Measurements from ENCODE around the gene AGAP3.
A peak's percentile ranks its signal among the peaks of the same experiment; 100 is the strongest.
"Not testable (repeated sequence)": the region's sequence is repeated elsewhere in the genome, so short reads cannot be mapped to it uniquely, and the experiment has no call there.

Gene AGAP3

DNA sequence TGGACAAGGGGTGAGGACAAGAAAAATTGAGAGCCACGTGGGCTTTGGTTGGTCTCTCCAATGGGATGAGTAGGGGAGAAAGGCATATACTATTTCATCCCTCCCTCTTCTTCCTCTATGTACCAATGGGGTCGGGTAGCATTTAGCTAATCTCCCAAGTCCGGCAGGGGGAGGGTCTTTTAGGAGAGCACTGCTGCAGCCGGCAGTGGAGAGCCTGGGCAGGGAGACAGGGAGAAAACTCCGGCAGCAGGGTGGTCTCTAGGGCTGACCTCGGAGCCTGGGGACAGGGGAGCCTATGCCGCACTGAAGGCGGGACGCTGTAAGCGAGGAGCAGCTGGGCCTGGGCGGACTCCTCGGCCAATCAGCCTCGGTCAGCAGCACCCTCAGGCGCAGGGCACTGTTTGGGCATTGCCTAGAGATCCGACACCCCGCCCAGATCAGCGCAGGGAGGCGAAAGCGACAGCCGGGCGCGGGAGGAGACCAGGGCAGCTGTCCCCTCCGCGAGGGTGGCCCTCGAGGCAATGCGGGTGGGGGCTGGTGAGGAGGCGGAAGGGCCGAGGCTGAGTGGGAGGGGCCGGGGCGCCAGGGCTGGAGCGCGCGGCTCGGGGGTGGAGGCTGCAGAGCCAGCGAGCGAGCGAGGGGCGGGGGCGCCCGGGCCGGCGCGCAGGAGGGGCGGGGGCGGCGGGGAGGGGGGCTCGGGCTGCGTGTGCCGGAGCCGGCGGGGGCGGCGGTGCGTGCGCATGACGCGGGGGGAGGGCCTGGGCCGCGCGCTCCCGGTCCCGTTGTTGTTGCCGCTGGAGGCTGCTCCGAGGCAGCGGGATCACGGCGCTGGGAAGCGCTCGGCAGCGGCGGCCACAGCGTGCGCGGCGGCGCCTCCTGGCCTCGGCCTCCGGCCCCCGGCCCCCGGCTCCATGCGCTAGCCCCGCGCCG, at the start of gene AGAP3:
Gene AGAP3, plus strand, starts transcription at position 785 of the 930 bp plus-strand sequence. CDS start 267 bp downstream, outside the sequence.
- DNase-seq (ENCODE audit: low spot score) = peak; percentile 36

- peak; percentile 56 for DNase-seq (ENCODE audit: low spot score)
Observed at GRCh38 chr7:151038951-151039849, 47.1 kb upstream of the AGAP3 start.

- no peak for DNase-seq (ENCODE audit: low spot score)
Observed at GRCh38 chr7:151039850-151040548, 46.3 kb upstream of the AGAP3 start.

DNA sequence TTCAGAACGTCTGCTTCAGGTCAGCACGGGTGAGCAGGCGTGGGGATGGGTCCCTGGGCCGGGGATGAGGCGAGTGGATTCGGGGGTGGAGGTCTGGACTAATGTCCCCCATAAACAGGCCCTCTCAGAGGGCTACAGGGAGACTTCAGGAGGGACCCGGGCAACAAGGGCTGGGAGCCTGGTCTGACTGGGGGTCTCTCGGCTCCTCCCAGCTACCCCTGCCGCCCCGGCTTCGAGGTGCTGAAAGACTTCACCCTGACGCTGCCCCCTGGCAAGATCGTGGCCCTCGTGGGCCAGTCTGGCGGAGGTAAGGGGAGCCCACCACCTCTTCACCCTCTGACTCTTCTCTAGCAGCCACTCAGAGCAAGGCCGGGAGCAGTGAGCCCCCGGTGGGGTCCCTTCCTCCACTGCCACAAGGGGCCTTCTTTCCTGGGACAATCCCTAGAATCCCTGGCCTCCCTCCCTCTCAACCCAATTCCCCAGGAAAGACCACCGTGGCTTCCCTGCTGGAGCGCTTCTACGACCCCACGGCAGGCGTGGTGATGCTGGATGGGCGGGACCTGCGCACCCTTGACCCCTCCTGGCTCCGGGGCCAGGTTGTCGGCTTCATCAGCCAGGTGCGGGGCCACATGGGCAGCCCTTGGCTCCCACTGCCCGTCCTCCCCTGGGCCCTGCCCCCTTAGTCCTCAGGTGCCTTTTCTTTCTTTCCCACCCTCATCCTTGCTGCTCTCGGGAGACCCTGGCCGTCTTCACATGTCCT, 45.5 kb upstream of the AGAP3 start:
- DNase-seq (ENCODE audit: low spot score) = no peak

DNA sequence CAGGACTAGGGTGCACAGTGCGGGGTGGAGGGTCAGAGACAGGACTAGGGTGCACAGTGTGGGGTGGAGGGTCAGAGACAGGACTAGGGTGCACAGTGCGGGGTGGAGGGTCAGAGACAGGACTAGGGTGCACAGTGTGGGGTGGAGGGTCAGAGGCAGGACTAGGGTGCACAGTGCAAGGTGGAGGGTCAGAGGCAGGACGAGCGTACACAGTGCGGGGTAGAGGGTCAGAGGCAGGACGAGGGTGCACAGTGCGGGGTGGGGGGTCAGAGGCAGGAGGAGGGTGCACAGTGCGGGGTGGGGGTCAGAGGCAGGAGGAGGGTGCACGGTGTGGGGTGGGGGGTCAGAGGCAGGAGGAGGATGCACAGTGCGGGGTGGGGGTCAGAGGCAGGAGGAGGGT, 42.8 kb upstream of the AGAP3 start:
- not testable (repeated sequence) for DNase-seq (ENCODE audit: low spot score)

GRCh38 chr7:151043959-151044358, 42.3 kb upstream of the AGAP3 start:
- no peak for DNase-seq (ENCODE audit: low spot score)

DNA sequence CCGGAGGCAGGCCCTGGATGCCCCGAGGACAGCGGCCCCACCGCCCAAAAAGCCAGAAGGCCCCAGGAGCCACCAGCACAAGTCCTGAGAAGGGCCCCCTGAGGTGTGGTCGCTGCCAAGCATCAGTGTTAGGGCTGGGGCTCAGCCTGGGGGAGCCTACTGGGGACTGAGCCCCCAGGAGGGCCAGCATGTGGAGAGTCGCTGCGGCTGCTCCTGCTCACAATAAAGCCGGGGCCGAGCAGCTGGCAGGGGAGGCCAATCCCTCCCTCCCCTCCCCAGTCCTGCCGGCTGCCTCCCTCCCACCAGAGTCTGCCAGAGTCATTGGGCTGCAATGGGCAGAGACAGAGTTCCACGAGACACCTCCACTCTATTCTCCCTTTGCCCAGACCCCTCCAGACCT, 41.0 kb upstream of the AGAP3 start:
- no peak for DNase-seq (ENCODE audit: low spot score)

DNA sequence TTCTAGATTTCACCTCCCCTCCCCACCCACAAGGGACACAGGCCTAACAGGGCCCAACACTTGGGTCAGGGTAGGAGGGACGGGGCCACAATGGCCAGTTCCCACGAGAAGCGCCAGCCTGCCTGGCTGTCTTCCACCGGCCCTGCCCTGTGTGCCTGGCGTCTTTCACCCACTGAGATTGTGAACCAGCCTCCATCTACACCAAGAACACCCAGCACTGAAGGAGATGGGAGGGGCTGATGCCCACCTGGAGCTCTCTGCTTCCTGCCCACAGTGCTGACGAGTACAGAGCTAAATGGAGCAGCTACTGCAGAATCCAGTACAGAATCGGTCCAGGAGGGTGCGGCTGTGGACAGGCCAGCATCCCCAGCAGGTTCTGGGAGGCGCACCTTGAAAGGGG, 40.3 kb upstream of the AGAP3 start:
- no peak for DNase-seq (ENCODE audit: low spot score)

DNA sequence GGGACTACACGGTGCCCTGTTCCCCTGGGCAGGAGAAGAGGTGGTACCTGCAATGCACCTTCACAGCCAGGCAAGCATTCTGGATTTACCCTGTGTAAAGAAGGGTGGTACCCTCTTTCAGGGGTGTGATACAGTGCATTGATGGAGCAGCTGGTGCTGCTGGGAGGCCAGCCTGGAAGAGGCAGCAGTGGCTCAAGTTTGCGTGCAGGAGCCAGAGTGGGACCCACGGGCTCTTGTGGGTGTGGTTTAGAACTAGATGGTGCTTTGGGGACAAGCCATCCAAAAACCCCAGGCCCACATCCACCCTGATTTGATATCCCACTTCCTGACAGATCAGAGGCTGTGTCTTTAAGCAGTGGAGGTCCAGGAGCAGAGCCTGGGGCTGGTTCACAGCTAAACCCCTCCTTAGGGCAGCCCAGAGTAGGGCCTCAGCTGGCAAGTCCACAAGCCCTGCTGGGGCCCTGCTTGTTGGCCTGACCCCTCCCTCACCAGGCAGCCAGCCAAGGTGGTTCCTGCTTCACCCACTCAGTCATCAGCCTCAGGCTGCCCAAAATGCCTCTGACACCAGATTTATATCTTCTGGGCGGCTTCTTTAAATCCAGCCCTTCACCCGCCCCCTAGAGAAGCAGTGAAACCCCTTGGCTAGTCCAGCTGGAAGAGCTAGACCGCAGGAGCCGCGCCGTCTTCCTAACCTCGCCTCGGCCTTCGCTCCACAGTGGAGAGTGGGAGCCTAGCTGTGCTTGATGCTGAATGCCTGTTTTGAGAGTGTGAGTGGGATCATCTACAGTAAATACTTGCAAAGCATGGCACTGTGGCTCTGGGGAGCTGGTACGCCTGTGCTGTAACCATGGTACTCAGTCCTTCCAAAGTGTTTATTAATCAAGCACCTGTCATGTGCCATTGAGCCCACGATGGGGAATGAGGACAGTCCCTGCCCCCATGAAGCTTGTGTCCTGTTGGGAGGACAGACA, 39.4 kb upstream of the AGAP3 start:
- no peak for DNase-seq (ENCODE audit: low spot score)

GRCh38 chr7:151047976-151048815, 38.1 kb upstream of the AGAP3 start, which contains the start of gene ASIC3:
Gene ASIC3 (plus strand): TSS chr7:151048531. CDS start chr7:151048886, 355 bp downstream.
- DNase-seq (ENCODE audit: low spot score) = no peak

DNA sequence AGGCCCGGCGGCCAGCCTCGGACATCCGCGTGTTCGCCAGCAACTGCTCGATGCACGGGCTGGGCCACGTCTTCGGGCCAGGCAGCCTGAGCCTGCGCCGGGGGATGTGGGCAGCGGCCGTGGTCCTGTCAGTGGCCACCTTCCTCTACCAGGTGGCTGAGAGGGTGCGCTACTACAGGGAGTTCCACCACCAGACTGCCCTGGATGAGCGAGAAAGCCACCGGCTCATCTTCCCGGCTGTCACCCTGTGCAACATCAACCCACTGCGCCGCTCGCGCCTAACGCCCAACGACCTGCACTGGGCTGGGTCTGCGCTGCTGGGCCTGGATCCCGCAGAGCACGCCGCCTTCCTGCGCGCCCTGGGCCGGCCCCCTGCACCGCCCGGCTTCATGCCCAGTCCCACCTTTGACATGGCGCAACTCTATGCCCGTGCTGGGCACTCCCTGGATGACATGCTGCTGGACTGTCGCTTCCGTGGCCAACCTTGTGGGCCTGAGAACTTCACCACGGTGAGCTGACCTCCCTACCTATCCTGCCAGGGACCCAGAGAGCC, 37.3 kb upstream of the AGAP3 start:
- no peak for DNase-seq (ENCODE audit: low spot score)

DNA sequence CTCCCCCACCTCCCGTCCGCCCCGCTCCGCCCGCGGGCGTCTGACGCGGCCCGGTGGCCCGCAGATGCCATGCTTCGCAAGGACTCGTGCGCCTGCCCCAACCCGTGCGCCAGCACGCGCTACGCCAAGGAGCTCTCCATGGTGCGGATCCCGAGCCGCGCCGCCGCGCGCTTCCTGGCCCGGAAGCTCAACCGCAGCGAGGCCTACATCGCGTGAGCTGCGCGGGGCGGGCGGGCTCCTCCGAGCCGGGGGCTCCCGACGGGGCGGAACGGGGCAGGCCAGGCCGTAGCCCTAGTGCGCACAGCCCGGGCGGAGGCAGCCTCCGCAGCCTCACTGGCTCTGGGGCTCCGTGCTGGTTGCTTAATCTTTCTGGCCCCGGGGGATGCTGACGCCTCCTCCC, 35.2 kb upstream of the AGAP3 start:
- peak; percentile 28 for DNase-seq (ENCODE audit: low spot score)

DNA sequence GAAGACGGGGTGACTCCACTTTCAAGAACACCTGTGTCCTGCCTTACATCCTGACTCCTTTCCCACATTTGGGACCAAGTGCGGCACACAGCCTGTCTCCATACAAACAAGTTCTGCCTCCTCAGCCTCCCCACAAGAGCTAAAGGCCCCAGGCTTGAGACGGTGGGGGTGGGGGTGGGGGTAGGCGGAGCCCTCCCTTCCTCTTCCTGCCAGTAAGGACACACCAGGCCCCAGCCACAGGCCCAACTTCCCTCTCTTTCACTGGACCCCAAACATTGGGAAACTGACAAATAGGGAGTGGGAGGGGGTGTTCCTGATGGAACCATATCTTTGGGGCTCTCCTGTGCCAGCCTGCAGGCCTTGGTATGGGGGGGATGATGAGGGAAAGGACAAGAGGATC, 33.2 kb upstream of the AGAP3 start:
- DNase-seq (ENCODE audit: low spot score) = no peak

DNA sequence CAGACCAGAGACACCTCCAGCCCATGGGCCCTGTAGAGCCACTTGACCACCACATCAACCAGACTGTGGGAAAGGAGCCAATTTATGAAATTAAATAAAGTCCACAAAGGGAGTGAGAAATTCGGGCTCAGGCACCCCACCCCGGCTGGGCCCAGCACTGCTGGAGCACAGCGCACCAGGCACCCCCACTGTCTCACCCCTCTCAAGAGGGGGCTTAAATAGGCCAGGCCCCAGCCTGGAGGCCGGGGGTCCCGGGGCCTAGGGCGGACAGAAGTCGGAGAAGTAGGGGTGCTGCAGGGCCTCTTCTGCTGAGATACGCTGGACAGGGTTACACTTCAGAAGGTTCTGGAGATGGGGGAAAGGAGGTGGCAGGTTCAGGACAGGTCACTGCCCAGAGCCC, 32.5 kb upstream of the AGAP3 start:
- no peak for DNase-seq (ENCODE audit: low spot score)

- DNase-seq (ENCODE audit: low spot score) = no peak
Observed at GRCh38 chr7:151056283-151056665, 30.0 kb upstream of the AGAP3 start.

- DNase-seq (ENCODE audit: low spot score) = no peak
Observed at GRCh38 chr7:151056666-151057505, 29.4 kb upstream of the AGAP3 start.

GRCh38 chr7:151057506-151057988, 28.7 kb upstream of the AGAP3 start, which contains the start of gene CDK5:
Gene CDK5 (minus strand): TSS chr7:151057897. CDS start chr7:151057848, 49 bp downstream.
- no peak for DNase-seq (ENCODE audit: low spot score)

All from CD4-positive, alpha-beta T cell treated with Interleukin-15 for 4 hours (primary cell).